A549 (cell line): ENCODE data around the gene VARS2. TPM values are rescaled to one million over a fixed set of nuclear protein-coding genes. Genes with fewer than 3 reads are reported as not detected.

ENCODE experiments used
- ATAC-seq, 2 experiments: fragments of 200-7000 bp in 1 of 2; fragments of >200 bp in 1 of 2; cut with Nextera tagmentation in 1 of 2; cut with Tn5 transposase in 1 of 2; 3 replicates each; pipeline versions ENCODE4 v1.8.0 to v1.9.1; 2018 to 2020; ENCODE audit warnings: mild to moderate bottlenecking in 1 of 2, moderate library complexity in 1 of 2
- CTCF ChIA-PET: fragments of 300-600 bp; sonication (Branson Sonifier 250); formaldehyde crosslinking; extraction: SDS; loops from one replicate; lab custom pipeline; 2021; ENCODE audit warnings: antibody characterized with exemption, inconsistent platforms; lab: Yijun Ruan, JAX
- POLR2A ChIA-PET: fragments of 350-600 bp; formaldehyde crosslinking; extraction: SDS; loops from one replicate; lab custom pipeline; 2021; ENCODE audit warnings: antibody characterized with exemption, inconsistent platforms; lab: Yijun Ruan, JAX
- DNase-seq, 2 experiments: peaks; one replicate each; pipeline versions ENCODE4 v3.0.0 to v3.0.0-alpha.2; 2011 to 2016; ENCODE audit warnings: low read depth in 1 of 2, low spot score in 1 of 2
- FAIRE-seq: peaks from 2 replicates; lab custom pipeline; 2011; peaks lifted over from hg19 to GRCh38; lab: Jason Lieb, UNC
- H3K27ac ChIP-seq, 2 experiments: fragments of >200 bp; sonication (Bioruptor Twin); formaldehyde crosslinking; 3 replicates each; pipeline ENCODE4 v1.5.1; 2016 to 2017
- H3K4me1 ChIP-seq: fragments of >200 bp; sonication (Bioruptor Twin); formaldehyde crosslinking; 3 replicates; pipeline ENCODE4 v1.6.1; 2016
- H3K4me2 ChIP-seq: fragments of >200 bp; sonication (Bioruptor Twin); formaldehyde crosslinking; 3 replicates; pipeline ENCODE4 v1.6.1; 2016
- H3K4me3 ChIP-seq: fragments of >200 bp; sonication (Bioruptor Twin); formaldehyde crosslinking; 3 replicates; pipeline ENCODE4 v1.5.1; 2016
- H3K9me3 ChIP-seq: fragments of >200 bp; sonication (Bioruptor Twin); formaldehyde crosslinking; 3 replicates; pipeline ENCODE4 v1.6.1; 2016
- ATOH8 ChIP-seq: fragments of 250-450 bp; sonication (Bioruptor Pico); IDR thresholded peaks from 2 replicates; pipeline ENCODE4 v1.5.0; 2020; ENCODE audit warnings: low read depth, mild to moderate bottlenecking, moderate library complexity
- CHD2 ChIP-seq: fragments of 150-350 bp; IDR thresholded peaks from 2 replicates; pipeline ENCODE4 v1.6.1; 2014; ENCODE audit warnings: low read length; ENCODE audit not compliant: partially characterized antibody
- EHF ChIP-seq: fragments of 250-450 bp; sonication (Bioruptor Pico); IDR thresholded peaks from 2 replicates; pipeline ENCODE4 v1.5.0; 2020; ENCODE audit warnings: mild to moderate bottlenecking
- ESRRA ChIP-seq: fragments of 150-350 bp; IDR thresholded peaks from 2 replicates; pipeline ENCODE4 v1.6.1; 2014; ENCODE audit warnings: mild to moderate bottlenecking, low read length, borderline replicate concordance
- FOSB ChIP-seq: fragments of 250-450 bp; sonication (Bioruptor Pico); IDR thresholded peaks from 2 replicates; pipeline ENCODE4 v1.5.0; 2020; ENCODE audit warnings: mild to moderate bottlenecking, moderate library complexity
- FOSL2 ChIP-seq, 2 experiments: fragments of 450-650 bp in 1 of 2; fragments of >200 bp in 1 of 2; sonication (Bioruptor Twin) in 1 of 2; formaldehyde crosslinking; IDR thresholded peaks; 2 replicates each; pipeline versions ENCODE4 v1.5.0 to v1.6.1; 2016 to 2020; ENCODE audit warnings: mild to moderate bottlenecking in 1 of 2, moderate library complexity in 1 of 2
- HMGXB4 ChIP-seq: fragments of 250-450 bp; sonication (Bioruptor Pico); IDR thresholded peaks from 2 replicates; pipeline ENCODE4 v1.5.0; 2021; ENCODE audit warnings: mild to moderate bottlenecking, moderate library complexity, borderline replicate concordance
- HOXA7 ChIP-seq: fragments of 250-450 bp; sonication (Bioruptor Pico); IDR thresholded peaks from 2 replicates; pipeline ENCODE4 v1.5.0; 2020; ENCODE audit warnings: mild to moderate bottlenecking, moderate library complexity
- HOXB13 ChIP-seq: fragments of 250-450 bp; sonication (Bioruptor Pico); IDR thresholded peaks from 2 replicates; pipeline ENCODE4 v1.5.0; 2020; ENCODE audit warnings: low read depth, mild to moderate bottlenecking, moderate library complexity
- HOXB5 ChIP-seq: fragments of 250-450 bp; sonication (Bioruptor Pico); IDR thresholded peaks from 2 replicates; pipeline ENCODE4 v1.5.0; 2020; ENCODE audit warnings: mild to moderate bottlenecking, moderate library complexity
- JUN ChIP-seq, 2 experiments: fragments of >200 bp; sonication (Bioruptor Twin); formaldehyde crosslinking; IDR thresholded peaks; 2 replicates in 1 of 2; 3 replicates in 1 of 2; pipeline ENCODE4 v1.6.1; 2016 to 2017
- KDM1A ChIP-seq: fragments of 200-600 bp; sonication (generic); IDR thresholded peaks from 2 replicates; pipeline ENCODE4 v1.6.1; 2016; ENCODE audit warnings: low read depth, mild to moderate bottlenecking
- NFE2L2 ChIP-seq: fragments of 150-350 bp; conservative IDR thresholded peaks from 2 replicates; pipeline ENCODE4 v1.6.1; 2014; ENCODE audit warnings: low read length
- POLR2A ChIP-seq: IDR thresholded peaks from 2 replicates; pipeline ENCODE4 v1.6.1; 2012; ENCODE audit warnings: mild to moderate bottlenecking, low read length
- REST ChIP-seq: fragments of 200-600 bp; sonication (generic); IDR thresholded peaks from 2 replicates; pipeline ENCODE4 v1.6.1; 2016; ENCODE audit warnings: antibody characterized with exemption, mild to moderate bottlenecking, moderate library complexity
- RFX5 ChIP-seq: fragments of 450-650 bp; IDR thresholded peaks from 2 replicates; pipeline ENCODE4 v1.7.1; 2014; ENCODE audit warnings: antibody characterized with exemption, mild to moderate bottlenecking, moderate library complexity
- SREBF2 ChIP-seq: fragments of 450-650 bp; IDR thresholded peaks from 2 replicates; pipeline ENCODE4 v1.6.1; 2014; ENCODE audit warnings: mild to moderate bottlenecking, moderate library complexity
- TFCP2L1 ChIP-seq: fragments of 250-450 bp; sonication (Bioruptor Pico); IDR thresholded peaks from 2 replicates; pipeline ENCODE4 v1.5.0; 2021; ENCODE audit warnings: mild to moderate bottlenecking
- TP53 ChIP-seq: fragments of 250-450 bp; sonication (Bioruptor Pico); IDR thresholded peaks from 2 replicates; pipeline ENCODE4 v1.5.0; 2021; ENCODE audit warnings: mild to moderate bottlenecking, moderate library complexity
- ZC3H11A ChIP-seq: fragments of 450-650 bp; IDR thresholded peaks from 2 replicates; pipeline ENCODE4 v1.6.1; 2014; ENCODE audit warnings: antibody characterized with exemption, mild to moderate bottlenecking
- WGBS: methylation state at CpG from one replicate; pipeline ENCODE4 v1.1.6; 2017; ENCODE audit errors: missing lambda C conversion rate; 5-methylcytosine and 5-hydroxymethylcytosine counted together
- polyA plus RNA-seq, 4 experiments: library from polyadenylated mRNA; depleted of rRNA in 3 of 4; stranded (reverse); fragments of >200 nt; fragmentation: RNase III in 1 of 4; extraction: RNeasy Plus Mini Kit Qiagen cat#74134 plus additional on column Dnase treatment in 1 of 4; gene quantifications; 2 replicates in 3 of 4; 3 replicates in 1 of 4; pipeline ENCODE4 v1.2.3, GENCODE V29; 2011 to 2017

VARS2 gene
- polyA plus RNA-seq, 2 of the 4 experiments (the other 2 are of a cell fraction): 15.0 to 15.5 TPM

- DNase-seq: no peak
- H3K4me3 ChIP-seq: no peak overlapping the region
- CTCF ChIA-PET: interaction anchor here (0.8 to 2.7 kb wide), 8 partner anchors 9 to 208 kb away, joined by 3 to 9 read pairs (median 4); partner anchors contain the start of gene DHX16
Measured at GRCh38 chr6:30880698-30881252, 33.3 kb upstream of the VARS2 start.

More at GRCh38 chr6:30880698-30881252, 33.3 kb upstream of the VARS2 start:
- Histone ChIP-seq H3K4me1 (peaks cover 26% of the 10 kb centered on the region), H3K27ac (peak overlapping the region in 1 of 2 experiments; percentile 30; a peak in 3 of 6 replicates), H3K4me2 (no peak overlapping the region), H3K9me3 (no peaks in the 10 kb centered on the region)
- ATAC-seq: no peak
- POLR2A ChIA-PET: interaction anchor here (0.5 kb wide), 1 partner anchor 262 kb away, joined by 3 read pairs; no protein-coding TSS in a partner anchor
- 94% methylated on average over 14 of the region's 16 CpGs for WGBS
- no peak for FAIRE-seq
- TF ChIP-seq REST (no peak), ESRRA (no peak), FOSB (CRISPR knock-in tag) (no peak), KDM1A (no peak), HMGXB4 (no peak), SREBF2 (no peak), POLR2A (no peak), ATOH8 (CRISPR knock-in tag) (no peak), JUN (IDR thresholded peaks at IDR 0.05) (no peak), ZC3H11A (no peak), RFX5 (no peak), NFE2L2 (no peak), HOXA7 (CRISPR knock-in tag) (no peak), TP53 (no peak), FOSL2 (IDR thresholded peaks at IDR 0.05) (no peak), FOSL2 (CRISPR knock-in tag; IDR thresholded peaks at IDR 0.05) (no peak), EHF (CRISPR knock-in tag) (no peak), HOXB5 (CRISPR knock-in tag) (no peak), CHD2 (no peak), HOXB13 (CRISPR knock-in tag) (no peak), TFCP2L1 (CRISPR knock-in tag) (no peak)
